H9 (cell line): ENCODE results near the gene FAM219B. TPM values are rescaled to one million over a fixed set of nuclear protein-coding genes. Genes with fewer than 3 reads are reported as not detected.

Source experiments
- DNase-seq: peaks from one replicate; pipeline ENCODE4 v3.0.0-alpha.2; 2017
- H2AFZ ChIP-seq: one replicate; pipeline ENCODE4 v1.6.1; 2013; ENCODE audit warnings: mild to moderate bottlenecking, low read length, control low read depth, moderate library complexity
- H2AK5ac ChIP-seq: 2 replicates; pipeline ENCODE4 v1.6.1; 2013; ENCODE audit warnings: low read length, control low read depth, mixed read lengths; ENCODE audit not compliant: insufficient read length
- H2BK120ac ChIP-seq: one replicate; pipeline ENCODE4 v1.6.1; 2013; ENCODE audit warnings: low read depth, mild to moderate bottlenecking, low read length, control low read depth, inconsistent platforms; ENCODE audit not compliant: poor library complexity, severe bottlenecking
- H2BK12ac ChIP-seq: 2 replicates; pipeline ENCODE4 v1.6.1; 2013; ENCODE audit warnings: low read length, control low read depth, mixed read lengths, low read depth; ENCODE audit not compliant: insufficient read length
- H2BK15ac ChIP-seq: 2 replicates; pipeline ENCODE4 v1.6.1; 2013; ENCODE audit warnings: low read depth, low read length, control low read depth
- H2BK20ac ChIP-seq: one replicate; pipeline ENCODE4 v1.6.1; 2013; ENCODE audit warnings: low read depth, mild to moderate bottlenecking, low read length, control low read depth, inconsistent platforms; ENCODE audit not compliant: poor library complexity, severe bottlenecking
- H2BK5ac ChIP-seq: 2 replicates; pipeline ENCODE4 v1.6.1; 2013; ENCODE audit warnings: low read length, control low read depth, mixed read lengths; ENCODE audit not compliant: insufficient read length
- H3K14ac ChIP-seq: 2 replicates; pipeline ENCODE4 v1.6.1; 2013; ENCODE audit warnings: low read length, control low read depth; ENCODE audit not compliant: insufficient read depth
- H3K18ac ChIP-seq: 2 replicates; pipeline ENCODE4 v1.6.1; 2013; ENCODE audit warnings: low read depth, mild to moderate bottlenecking, mixed read lengths, low read length, control low read depth; ENCODE audit not compliant: insufficient read length
- H3K23ac ChIP-seq: 2 replicates; pipeline ENCODE4 v1.6.1; 2013; ENCODE audit warnings: low read length, control low read depth, mixed read lengths, low read depth; ENCODE audit not compliant: insufficient read length
- H3K23me2 ChIP-seq: 2 replicates; pipeline ENCODE4 v1.6.1; 2013; ENCODE audit warnings: low read depth, mild to moderate bottlenecking, mixed read lengths, low read length, control low read depth; ENCODE audit not compliant: insufficient read length, poor library complexity, severe bottlenecking
- H3K27ac ChIP-seq: 2 replicates; pipeline ENCODE4 v1.5.1; 2013; ENCODE audit warnings: low read length, control low read depth, mixed read lengths, low read depth; ENCODE audit not compliant: insufficient read length
- H3K27me3 ChIP-seq: 2 replicates; pipeline ENCODE4 v1.6.1; 2013; ENCODE audit warnings: low read length, control low read depth, inconsistent platforms; ENCODE audit not compliant: insufficient read depth
- H3K4ac ChIP-seq: 2 replicates; pipeline ENCODE4 v1.6.1; 2013; ENCODE audit warnings: low read depth, mild to moderate bottlenecking, control low read depth, inconsistent platforms, low read length, moderate library complexity
- H3K4me1 ChIP-seq: 2 replicates; pipeline ENCODE4 v1.6.1; 2013; ENCODE audit warnings: low read length, control low read depth, inconsistent platforms; ENCODE audit not compliant: insufficient read depth
- H3K4me2 ChIP-seq: 2 replicates; pipeline ENCODE4 v1.6.1; 2013; ENCODE audit warnings: low read length, control low read depth, mixed read lengths; ENCODE audit not compliant: insufficient read length, insufficient read depth
- H3K56ac ChIP-seq: 2 replicates; pipeline ENCODE4 v1.6.1; 2013; ENCODE audit warnings: low read depth, mild to moderate bottlenecking, mixed read lengths, low read length, control low read depth; ENCODE audit not compliant: insufficient read length
- H3K79me1 ChIP-seq: 2 replicates; pipeline ENCODE4 v1.6.1; 2013; ENCODE audit warnings: low read depth, mild to moderate bottlenecking, moderate library complexity, low read length, control low read depth, inconsistent platforms; ENCODE audit not compliant: insufficient read depth, poor library complexity, severe bottlenecking
- H3K79me2 ChIP-seq: 2 replicates; pipeline ENCODE4 v1.6.1; 2013; ENCODE audit warnings: low read length, control low read depth, inconsistent platforms; ENCODE audit not compliant: insufficient read depth
- H3K9ac ChIP-seq: 2 replicates; pipeline ENCODE4 v1.6.1; 2013; ENCODE audit warnings: low read length, control low read depth, mixed read lengths; ENCODE audit not compliant: insufficient read length; ENCODE audit errors: extremely low read depth
- H3K9me3 ChIP-seq: one replicate; pipeline ENCODE4 v1.6.1; 2013; ENCODE audit warnings: low read depth, low read length, inconsistent platforms; ENCODE audit not compliant: control insufficient read depth
- H3T11ph ChIP-seq: one replicate; pipeline ENCODE4 v1.6.1; 2013; ENCODE audit warnings: mild to moderate bottlenecking, low read length, control low read depth, inconsistent platforms
- H4K20me1 ChIP-seq: one replicate; pipeline ENCODE4 v1.6.1; 2013; ENCODE audit not compliant: control insufficient read depth, insufficient read length, insufficient read depth
- H4K5ac ChIP-seq: 2 replicates; pipeline ENCODE4 v1.6.1; 2013; ENCODE audit warnings: low read depth, mild to moderate bottlenecking, mixed read lengths, low read length, control low read depth; ENCODE audit not compliant: insufficient read length
- H4K8ac ChIP-seq: replicated peaks from 2 replicates; pipeline ENCODE4 v1.6.1; 2013; ENCODE audit warnings: low read length, control low read depth, mixed read lengths, low read depth; ENCODE audit not compliant: insufficient read length
- H4K91ac ChIP-seq: 2 replicates; pipeline ENCODE4 v1.6.1; 2013; ENCODE audit warnings: low read depth, mild to moderate bottlenecking, moderate library complexity, mixed read lengths, low read length, control low read depth; ENCODE audit not compliant: insufficient read length
- H3K27ac Mint-ChIP-seq, 3 experiments: 2 replicates in 2 of 3; 3 replicates in 1 of 3; pipeline ENCODE4 v1.8.0; 2020 to 2021; ENCODE audit warnings: mixed read lengths in 3 of 3, mild to moderate bottlenecking in 1 of 3, moderate library complexity in 1 of 3
- H3K27me3 Mint-ChIP-seq: 2 replicates; pipeline ENCODE4 v1.8.0; 2021; ENCODE audit warnings: low read depth, mild to moderate bottlenecking, moderate library complexity, mixed read lengths
- H3K36me3 Mint-ChIP-seq, 3 experiments: 2 replicates in 2 of 3; 3 replicates in 1 of 3; pipeline ENCODE4 v1.8.0; 2020 to 2021; ENCODE audit warnings: low read depth in 3 of 3, mixed read lengths in 3 of 3; ENCODE audit not compliant: insufficient read depth in 1 of 3
- H3K4me1 Mint-ChIP-seq, 2 experiments: 2 replicates each; pipeline ENCODE4 v1.8.0; 2020; ENCODE audit warnings: mixed read lengths in 2 of 2
- H3K4me3 Mint-ChIP-seq, 2 experiments: 2 replicates in 1 of 2; 3 replicates in 1 of 2; pipeline ENCODE4 v1.8.0; 2020 to 2021; ENCODE audit warnings: mild to moderate bottlenecking in 2 of 2, mixed read lengths in 2 of 2, moderate library complexity in 1 of 2
- H3K9me3 Mint-ChIP-seq, 2 experiments: 2 replicates in 1 of 2; 3 replicates in 1 of 2; pipeline ENCODE4 v1.8.0; 2020; ENCODE audit warnings: mild to moderate bottlenecking in 2 of 2, mixed read lengths in 2 of 2, moderate library complexity in 1 of 2
- CTCF ChIP-seq: fragments of 200-600 bp; sonication (generic); conservative IDR thresholded peaks from 3 replicates; pipeline ENCODE4 v1.8.0; 2021; ENCODE audit warnings: antibody characterized with exemption, mild to moderate bottlenecking
- WGBS: extraction: QIAGEN DNeasy Blood & Tissue Kit; methylation state at CpG from one replicate; pipeline ENCODE4 v1.1.7; 2013; ENCODE audit warnings: missing lambda C conversion rate, low lambda C conversion rate, mixed read lengths; ENCODE audit not compliant: insufficient read length; ENCODE audit errors: extremely low coverage; 5-methylcytosine and 5-hydroxymethylcytosine counted together
- total RNA-seq: library from RNA; stranded (reverse); gene quantifications from 2 replicates; pipeline ENCODE4 v1.2.1, GENCODE V29; 2021

The FAM219B gene
- total RNA-seq, 1 experiment from 2014 or later: 60.3 TPM

DNA sequence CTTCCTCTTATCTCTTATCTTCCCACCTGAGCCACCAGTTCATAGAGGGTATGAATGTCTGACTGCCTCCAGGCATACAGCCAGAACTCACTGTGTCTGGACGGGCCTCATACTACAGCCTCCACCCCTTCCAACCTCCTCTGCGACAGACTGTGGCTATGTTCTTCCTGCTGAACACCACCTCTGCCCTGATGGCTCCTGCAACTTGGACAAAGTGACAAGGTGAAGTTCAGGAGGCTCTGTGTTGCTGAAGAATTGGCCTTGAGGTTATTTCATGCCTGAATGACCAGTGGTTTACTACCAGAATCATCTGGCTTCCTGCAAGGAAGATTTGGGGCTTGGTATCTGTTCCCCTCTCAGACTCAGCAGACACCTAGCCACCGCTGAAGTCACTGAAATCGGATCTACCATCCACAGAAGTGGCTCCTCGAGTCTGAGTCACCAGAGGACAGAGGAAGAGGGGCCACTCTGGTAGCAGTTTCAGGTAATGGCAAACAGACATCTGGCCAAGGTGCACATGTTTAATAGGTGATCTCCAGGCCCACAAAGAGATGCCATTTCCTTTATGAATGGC lies 49.5 kb downstream of the FAM219B start:
- Mint-ChIP-seq H3K4me3 (no peak overlapping the region), H3K36me3 (peaks cover 5 to 14% (median 12%) of the 10 kb centered on the region in 3 experiments; a peak in 6 of 7 replicates), H3K9me3 (no peaks in the 10 kb centered on the region), H3K27me3 (no peaks in the 10 kb centered on the region), H3K27ac (peak overlapping the region in 1 of 3 experiments; percentile 88; a peak in 1 of 7 replicates), H3K4me1 (peaks cover 0 to 6% of the 10 kb centered on the region in 2 experiments; a peak in 3 of 4 replicates)
- Histone ChIP-seq H2AK5ac (no peak overlapping the region), H4K5ac (peak overlapping the region; percentile 58), H3K9me3 (no peaks in the 10 kb centered on the region), H2BK20ac (no peak overlapping the region), H3K56ac (no peak overlapping the region), H4K91ac (no peak overlapping the region), H3K9ac (no peak overlapping the region), H3T11ph (no peak overlapping the region), H4K20me1 (no peaks in the 10 kb centered on the region), H2BK5ac (no peak overlapping the region), H3K23me2 (no peaks in the 10 kb centered on the region), H3K27me3 (no peaks in the 10 kb centered on the region), H3K4ac (no peak overlapping the region), H2BK12ac (no peak overlapping the region), H2BK15ac (no peak overlapping the region), H3K27ac (no peak overlapping the region), H2BK120ac (no peak overlapping the region), H3K23ac (no peak overlapping the region), H3K79me2 (peaks cover 4% of the 10 kb centered on the region; the same call in 1 of the 2 replicates), H3K79me1 (no peaks in the 10 kb centered on the region), H3K14ac (no peak overlapping the region), H2AFZ (no peak overlapping the region), H4K8ac (no peak overlapping the region), H3K18ac (no peak overlapping the region), H3K4me1 (no peaks in the 10 kb centered on the region), H3K4me2 (no peak overlapping the region)
- no peak for DNase-seq
- no peak for TF ChIP-seq CTCF
- no CpG with 5 or more reads among the region's 5 CpGs for WGBS
